Peyer's patch (tissue), 4 donors: ENCODE results near the gene MOSPD3. TPM values are rescaled to one million over a fixed set of nuclear protein-coding genes. Genes with fewer than 3 reads are reported as not detected.
A peak's percentile ranks its signal among the peaks of the same experiment; 100 is the strongest.

Source experiments
- DNase-seq, 3 donors: peaks; one replicate each; pipeline ENCODE4 v3.0.0-alpha.2; 2017 to 2019
- H3K27ac ChIP-seq, 4 donors: fragments of 200-600 bp; sonication (generic); one replicate each; pipeline ENCODE4 v1.5.1; 2016 to 2019
- H3K27me3 ChIP-seq, 2 donors: fragments of 200-600 bp; sonication (generic); one replicate each; pipeline ENCODE4 v1.5.1; 2019
- H3K36me3 ChIP-seq, 3 donors: fragments of 200-600 bp; sonication (generic); one replicate each; pipeline ENCODE4 v1.5.1; 2016 to 2019
- H3K4me1 ChIP-seq, 4 donors: fragments of 200-600 bp; sonication (generic); one replicate each; pipeline ENCODE4 v1.5.1; 2016 to 2019
- H3K4me3 ChIP-seq, 4 donors: fragments of 200-600 bp; sonication (generic); 1 replicate in 3 of 4; 2 replicates in 1 of 4; pipeline ENCODE4 v1.5.1; 2016 to 2019; ENCODE audit warnings: mild to moderate bottlenecking in 1 of 4
- H3K9me3 ChIP-seq, 4 donors: fragments of 200-600 bp; sonication (generic); one replicate each; pipeline ENCODE4 v1.5.1; 2016 to 2019; ENCODE audit warnings: mild to moderate bottlenecking in 1 of 4
- CTCF ChIP-seq, 6 experiments: fragments of 450-650 bp in 4 of 6; fragments of 200-600 bp in 2 of 6; sonication (generic) in 1 of 6; IDR thresholded peaks; one replicate each; pipeline ENCODE4 v1.5.1; 2017 to 2019; ENCODE audit warnings: antibody characterized with exemption in 6 of 6, mild to moderate bottlenecking in 3 of 6, moderate library complexity in 1 of 6
- POLR2A ChIP-seq, 2 donors: fragments of 450-650 bp; IDR thresholded peaks; one replicate each; pipeline ENCODE4 v1.5.1; 2017; ENCODE audit warnings: antibody characterized with exemption in 2 of 2, mild to moderate bottlenecking in 2 of 2, moderate library complexity in 2 of 2
- total RNA-seq, 4 donors: library from RNA; depleted of rRNA; stranded (reverse); fragments of >200 nt; gene quantifications; one replicate each; pipeline ENCODE4 v1.1.0, GENCODE V29; 2016

The MOSPD3 gene
- total RNA-seq, 4 donors from 2014 or later, result 5.0 to 14.2 (median 7.3) TPM

GRCh38 chr7:100566018-100566531, 46.3 kb upstream of the MOSPD3 start:
- no peak for DNase-seq
- Histone ChIP-seq H3K36me3 (peaks cover 0 to 28% (median 0%) of the 10 kb centered on the region in 3 donors), H3K27me3 (no peaks in the 10 kb centered on the region), H3K4me1 (peaks cover 0 to 49% (median 19%) of the 10 kb centered on the region in 4 donors), H3K27ac (no peak overlapping the region), H3K9me3 (no peaks in the 10 kb centered on the region), H3K4me3 (no peak overlapping the region)
- TF ChIP-seq POLR2A (IDR thresholded peaks at IDR 0.05) (no peak), CTCF (IDR thresholded peaks at IDR 0.05) (no peak)

GRCh38 chr7:100567031-100567730, 45.2 kb upstream of the MOSPD3 start:
- Histone ChIP-seq H3K9me3 (no peaks in the 10 kb centered on the region), H3K27me3 (no peaks in the 10 kb centered on the region), H3K36me3 (peaks cover 0 to 19% (median 0%) of the 10 kb centered on the region in 3 donors), H3K4me3 (no peak overlapping the region), H3K4me1 (peaks cover 0 to 53% (median 19%) of the 10 kb centered on the region in 4 donors), H3K27ac (peak overlapping the region in 3 of 4 donors; percentile 10 to 55 (median 55))
- TF ChIP-seq POLR2A (IDR thresholded peaks at IDR 0.05) (no peak), CTCF (IDR thresholded peaks at IDR 0.05) (no peak)
- no peak for DNase-seq

GRCh38 chr7:100567751-100568175, 44.6 kb upstream of the MOSPD3 start:
- H3K36me3 ChIP-seq, result peaks cover 0 to 14% (median 0%) of the 10 kb centered on the region in 3 donors
- no peak for TF ChIP-seq CTCF (IDR thresholded peaks at IDR 0.05)
- TF ChIP-seq POLR2A (IDR thresholded peaks at IDR 0.05), result no peak
- no peaks in the 10 kb centered on the region for H3K27me3 ChIP-seq
- H3K4me3 ChIP-seq, result no peak overlapping the region
- H3K9me3 ChIP-seq, result no peaks in the 10 kb centered on the region
- peak in 1 of 3 donors; percentile 41 for DNase-seq
- H3K4me1 ChIP-seq, result peaks cover 0 to 53% (median 19%) of the 10 kb centered on the region in 4 donors
- H3K27ac ChIP-seq, result peak overlapping the region in 3 of 4 donors; percentile 10 to 55 (median 55)

- peaks cover 0 to 53% (median 19%) of the 10 kb centered on the region in 4 donors for H3K4me1 ChIP-seq
- H3K4me3 ChIP-seq, result no peak overlapping the region
- no peaks in the 10 kb centered on the region for H3K9me3 ChIP-seq
- H3K27ac ChIP-seq, result peak overlapping the region in 2 of 4 donors; percentile 55
- peak in 2 of 3 donors; percentile 81 to 86 for DNase-seq
- H3K27me3 ChIP-seq, result no peaks in the 10 kb centered on the region
- H3K36me3 ChIP-seq, result peaks cover 0 to 8% (median 0%) of the 10 kb centered on the region in 3 donors
- no peak for TF ChIP-seq CTCF (IDR thresholded peaks at IDR 0.05)
- no peak for TF ChIP-seq POLR2A (IDR thresholded peaks at IDR 0.05)
Measured at GRCh38 chr7:100568176-100568895, 44.0 kb upstream of the MOSPD3 start.

- peak overlapping the region; percentile 41 to 69 (median 54) for H3K27ac ChIP-seq
- peaks cover 0 to 11% (median 0%) of the 10 kb centered on the region in 3 donors for H3K36me3 ChIP-seq
- no peaks in the 10 kb centered on the region for H3K9me3 ChIP-seq
- peak in 2 of 3 donors; percentile 70 to 83 for DNase-seq
- peak overlapping the region; percentile 23 to 47 (median 36) for H3K4me3 ChIP-seq
- H3K27me3 ChIP-seq, result no peaks in the 10 kb centered on the region
- TF ChIP-seq POLR2A (IDR thresholded peaks at IDR 0.05) (peak in 1 of 2 donors; percentile 15), CTCF (IDR thresholded peaks at IDR 0.05) (peak; percentile 19 to 56 (median 46))
- peaks cover 0 to 53% (median 19%) of the 10 kb centered on the region in 4 donors for H3K4me1 ChIP-seq
Measured at GRCh38 chr7:100568896-100569844, 43.2 kb upstream of the MOSPD3 start.
